GM23338 (cell line): ENCODE measurements around the gene GIMAP6. TPM values are rescaled to one million over a fixed set of nuclear protein-coding genes. Genes with fewer than 3 reads are reported as not detected.

Experiments
- ATAC-seq: fragments of 200-7000 bp; cut with Tn5 transposase; 3 replicates; pipeline ENCODE4 v1.9.1; 2020
- DNase-seq: peaks from one replicate; pipeline ENCODE4 v3.0.0-alpha.2; 2015; ENCODE audit warnings: low spot score
- H2AFZ ChIP-seq: fragments of 200-600 bp; sonication (generic); 2 replicates; pipeline ENCODE4 v1.8.0; 2016; ENCODE audit warnings: antibody characterized with exemption, mild to moderate bottlenecking, moderate library complexity
- H3F3A ChIP-seq: fragments of 200-600 bp; sonication (generic); replicated peaks from 2 replicates; pipeline ENCODE4 v1.8.0; 2017; ENCODE audit warnings: antibody characterized with exemption, mixed run types, low read depth
- H3K27ac ChIP-seq: fragments of 200-600 bp; sonication (generic); 2 replicates; pipeline ENCODE4 v1.6.1; 2016; ENCODE audit warnings: low read depth
- H3K27me3 ChIP-seq: fragments of 200-600 bp; sonication (generic); 2 replicates; pipeline ENCODE4 v1.8.0; 2016; ENCODE audit warnings: mild to moderate bottlenecking, mixed run types, moderate library complexity; ENCODE audit not compliant: insufficient read depth
- H3K36me3 ChIP-seq: fragments of 200-600 bp; sonication (generic); 2 replicates; pipeline ENCODE4 v1.8.0; 2016; ENCODE audit warnings: mild to moderate bottlenecking; ENCODE audit not compliant: insufficient read depth
- H3K4me1 ChIP-seq: fragments of 200-600 bp; sonication (generic); 2 replicates; pipeline ENCODE4 v1.8.0; 2016; ENCODE audit warnings: mild to moderate bottlenecking, moderate library complexity; ENCODE audit not compliant: insufficient read depth
- H3K4me2 ChIP-seq: fragments of 200-600 bp; sonication (generic); 2 replicates; pipeline ENCODE4 v1.7.1; 2017; ENCODE audit warnings: mixed run types
- H3K4me3 ChIP-seq: fragments of 200-600 bp; sonication (generic); 2 replicates; pipeline ENCODE4 v1.6.1; 2016; ENCODE audit warnings: mixed run types
- H3K79me2 ChIP-seq: fragments of 200-600 bp; sonication (generic); replicated peaks from 2 replicates; pipeline ENCODE4 v1.8.0; 2017; ENCODE audit warnings: mild to moderate bottlenecking; ENCODE audit not compliant: insufficient read depth
- H3K9me2 ChIP-seq: fragments of 200-600 bp; sonication (generic); 2 replicates; pipeline ENCODE4 v1.8.0; 2017; ENCODE audit not compliant: insufficient read depth
- H4K20me1 ChIP-seq: fragments of 200-600 bp; sonication (generic); replicated peaks from 2 replicates; pipeline ENCODE4 v1.8.0; 2017; ENCODE audit warnings: mild to moderate bottlenecking; ENCODE audit not compliant: insufficient read depth
- H3K27ac Mint-ChIP-seq: 2 replicates; pipeline ENCODE4 v1.8.0; 2020; ENCODE audit warnings: inconsistent platforms, mild to moderate bottlenecking, moderate library complexity, mixed read lengths
- H3K27me3 Mint-ChIP-seq: 3 replicates; pipeline ENCODE4 v1.8.0; 2022; ENCODE audit warnings: low read depth, mild to moderate bottlenecking, moderate library complexity, mixed read lengths, inconsistent platforms; ENCODE audit not compliant: insufficient read depth, poor library complexity
- H3K36me3 Mint-ChIP-seq: 3 replicates; pipeline ENCODE4 v1.8.0; 2021; ENCODE audit warnings: low read depth, mild to moderate bottlenecking, inconsistent platforms, moderate library complexity, mixed read lengths
- H3K4me1 Mint-ChIP-seq: 3 replicates; pipeline ENCODE4 v1.8.0; 2020; ENCODE audit warnings: mild to moderate bottlenecking, inconsistent platforms, mixed read lengths
- H3K4me3 Mint-ChIP-seq: 3 replicates; pipeline ENCODE4 v1.8.0; 2021; ENCODE audit warnings: moderate library complexity, mild to moderate bottlenecking, inconsistent platforms, mixed read lengths
- H3K9me3 Mint-ChIP-seq: 3 replicates; pipeline ENCODE4 v1.8.0; 2020; ENCODE audit warnings: moderate library complexity, mild to moderate bottlenecking, inconsistent platforms, mixed read lengths
- CTCF ChIP-seq, 2 experiments: fragments of 200-600 bp in 1 of 2; sonication (generic) in 1 of 2; conservative IDR thresholded peaks; 2 replicates each; pipeline versions ENCODE4 v1.5.1 to v1.6.1; 2016 to 2017; ENCODE audit warnings: antibody characterized with exemption in 2 of 2, low read depth in 2 of 2, mild to moderate bottlenecking in 2 of 2, moderate library complexity in 1 of 2
- ETS1 ChIP-seq: IDR thresholded peaks from 2 replicates; pipeline ENCODE4 v1.6.1; 2016; ENCODE audit warnings: antibody characterized with exemption
- EZH2phosphoT487 ChIP-seq: fragments of 200-600 bp; sonication (generic); IDR thresholded peaks from one replicate; pipeline ENCODE4 v1.8.1; 2018; ENCODE audit warnings: antibody characterized with exemption; ENCODE audit not compliant: unreplicated experiment
- JUNB ChIP-seq: IDR thresholded peaks from one replicate; pipeline ENCODE4 v1.6.1; 2016; ENCODE audit warnings: antibody characterized with exemption; ENCODE audit not compliant: unreplicated experiment
- REST ChIP-seq: IDR thresholded peaks from one replicate; pipeline ENCODE4 v1.6.1; 2018; ENCODE audit warnings: antibody characterized with exemption; ENCODE audit not compliant: unreplicated experiment
- STAT1 ChIP-seq: IDR thresholded peaks from one replicate; pipeline ENCODE4 v1.6.1; 2016; ENCODE audit warnings: antibody characterized with exemption; ENCODE audit not compliant: unreplicated experiment
- ZNF114 ChIP-seq: fragments of 250-450 bp; sonication (Bioruptor Pico); IDR thresholded peaks from 2 replicates; pipeline ENCODE4 v1.5.0; 2020; ENCODE audit warnings: mild to moderate bottlenecking, moderate library complexity
- ZNF331 ChIP-seq: fragments of 250-450 bp; sonication (Bioruptor Pico); IDR thresholded peaks from 2 replicates; pipeline ENCODE4 v1.5.0; 2020; ENCODE audit warnings: low read depth, mild to moderate bottlenecking, moderate library complexity
- ZNF462 ChIP-seq: fragments of 250-450 bp; sonication (Bioruptor Pico); IDR thresholded peaks from 2 replicates; pipeline ENCODE4 v1.5.0; 2020; ENCODE audit warnings: mild to moderate bottlenecking, moderate library complexity
- polyA plus RNA-seq: library from polyadenylated mRNA; unstranded; fragments of >200 nt; fragmentation: Nextera tagmentation; extraction: Ambion mirVana; gene quantifications from 2 replicates; pipeline ENCODE4 v1.2.1, GENCODE V29; 2016
- total RNA-seq: library from RNA; depleted of rRNA; stranded (reverse); fragments of >200 nt; shearing (Covaris generic); gene quantifications from 2 replicates; pipeline ENCODE4 v1.2.3, GENCODE V29; 2014

GIMAP6 gene
- total and polyA plus RNA-seq, 2 experiments from 2014 or later, result not detected

- no peak for TF ChIP-seq ZNF462 (CRISPR knock-in tag)
Measured at GRCh38 chr7:150648353-150649079, 16.3 kb upstream of the GIMAP6 start (continued).

- no peak overlapping the region for H3K4me3 Mint-ChIP-seq
- no peak overlapping the region for H2AFZ ChIP-seq
- H3K9me3 Mint-ChIP-seq, result 0 out of 3 replicates have a peak, but pooled peaks cover under 1% of the 10 kb centered on the region
- no peaks in the 10 kb centered on the region for H3K4me1 ChIP-seq
- no peak overlapping the region for H3K4me2 ChIP-seq
- no peaks in the 10 kb centered on the region for H3F3A ChIP-seq
- DNase-seq, result no peak
- no peak for ATAC-seq
- no peaks in the 10 kb centered on the region; the same call in 1 of the 2 replicates for H3K9me2 ChIP-seq
- no peaks in the 10 kb centered on the region for H4K20me1 ChIP-seq
- no peaks in the 10 kb centered on the region for H3K36me3 ChIP-seq
- H3K4me3 ChIP-seq, result no peak overlapping the region
- H3K27ac Mint-ChIP-seq, result no peak overlapping the region
- no peaks in the 10 kb centered on the region for H3K79me2 ChIP-seq
- H3K36me3 Mint-ChIP-seq, result no peaks in the 10 kb centered on the region
- H3K27me3 ChIP-seq, result no peaks in the 10 kb centered on the region
- H3K27ac ChIP-seq, result no peak overlapping the region
- H3K27me3 Mint-ChIP-seq, result peaks cover 3% of the 10 kb centered on the region
- H3K4me1 Mint-ChIP-seq, result no peaks in the 10 kb centered on the region
- TF ChIP-seq EZH2phosphoT487 (no peak), REST (no peak), CTCF (conservative IDR thresholded peaks at IDR 0.05; ENCODE audit: low read depth in 2 of 2) (no peak), ETS1 (no peak), ZNF331 (CRISPR knock-in tag) (no peak), JUNB (no peak), STAT1 (no peak), ZNF114 (CRISPR knock-in tag) (no peak)
Measured at GRCh38 chr7:150645259-150646020, 13.3 kb upstream of the GIMAP6 start.
